Loucy (cell line): ENCODE measurements around the gene KIAA0232.

ENCODE experiments used
- H2AFZ ChIP-seq: fragments of 200-600 bp; sonication (generic); 2 replicates; pipeline ENCODE4 v1.6.0; 2016; ENCODE audit warnings: antibody characterized with exemption, mild to moderate bottlenecking, low read length, moderate library complexity
- H3F3A ChIP-seq: fragments of 200-600 bp; 2 replicates; pipeline ENCODE4 v1.6.0; 2016; ENCODE audit warnings: antibody characterized with exemption, low read depth, mild to moderate bottlenecking
- H3K27me3 ChIP-seq: fragments of 200-600 bp; sonication (generic); 2 replicates; pipeline ENCODE4 v1.6.1; 2014; ENCODE audit warnings: low read length, mild to moderate bottlenecking; ENCODE audit not compliant: insufficient read depth, poor library complexity, severe bottlenecking
- H3K36me3 ChIP-seq: fragments of 200-600 bp; sonication (generic); 2 replicates; pipeline ENCODE4 v1.6.1; 2016; ENCODE audit warnings: low read length; ENCODE audit not compliant: insufficient read depth
- H3K4me1 ChIP-seq: fragments of 200-600 bp; sonication (generic); 2 replicates; pipeline ENCODE4 v1.5.1; 2014; ENCODE audit warnings: low read length, mild to moderate bottlenecking; ENCODE audit not compliant: insufficient read depth, poor library complexity, severe bottlenecking
- H3K4me2 ChIP-seq: fragments of 200-600 bp; sonication (generic); 2 replicates; pipeline ENCODE4 v1.6.0; 2014; ENCODE audit warnings: antibody characterized with exemption, low read length, low read depth, mild to moderate bottlenecking; ENCODE audit not compliant: poor library complexity, severe bottlenecking
- H3K4me3 ChIP-seq: fragments of 200-600 bp; sonication (generic); 2 replicates; pipeline ENCODE4 v1.5.1; 2014; ENCODE audit warnings: low read length, mild to moderate bottlenecking, mixed read lengths; ENCODE audit not compliant: poor library complexity, severe bottlenecking
- H3K79me2 ChIP-seq: fragments of 200-600 bp; sonication (generic); 2 replicates; pipeline ENCODE4 v1.6.1; 2014; ENCODE audit warnings: low read length; ENCODE audit not compliant: insufficient read depth
- H3K9ac ChIP-seq: fragments of 200-600 bp; sonication (generic); 2 replicates; pipeline ENCODE4 v1.6.0; 2014; ENCODE audit warnings: mild to moderate bottlenecking, low read depth, low read length, moderate library complexity; ENCODE audit not compliant: poor library complexity, severe bottlenecking
- H3K9me2 ChIP-seq: fragments of 200-600 bp; sonication (generic); replicated peaks from 2 replicates; pipeline ENCODE4 v1.6.1; 2016; ENCODE audit warnings: low read depth, low read length, mixed read lengths
- H3K9me3 ChIP-seq: fragments of 200-600 bp; sonication (generic); 2 replicates; pipeline ENCODE4 v1.6.1; 2014; ENCODE audit warnings: mild to moderate bottlenecking, antibody characterized with exemption, low read length, low read depth; ENCODE audit not compliant: insufficient read depth
- H4K20me1 ChIP-seq: fragments of 200-600 bp; sonication (generic); 2 replicates; pipeline ENCODE4 v1.6.0; 2014; ENCODE audit warnings: antibody characterized with exemption, low read length, mild to moderate bottlenecking; ENCODE audit not compliant: insufficient read depth, poor library complexity, severe bottlenecking
- CTCF ChIP-seq: fragments of 200-600 bp; sonication (generic); conservative IDR thresholded peaks from 2 replicates; pipeline ENCODE4 v1.5.1; 2014; ENCODE audit warnings: mild to moderate bottlenecking, antibody characterized with exemption, low read length
- EZH2phosphoT487 ChIP-seq: fragments of 200-600 bp; IDR thresholded peaks from 2 replicates; pipeline ENCODE4 v1.6.1; 2018; ENCODE audit warnings: antibody characterized with exemption, mild to moderate bottlenecking, moderate library complexity, borderline replicate concordance

KIAA0232 gene

DNA sequence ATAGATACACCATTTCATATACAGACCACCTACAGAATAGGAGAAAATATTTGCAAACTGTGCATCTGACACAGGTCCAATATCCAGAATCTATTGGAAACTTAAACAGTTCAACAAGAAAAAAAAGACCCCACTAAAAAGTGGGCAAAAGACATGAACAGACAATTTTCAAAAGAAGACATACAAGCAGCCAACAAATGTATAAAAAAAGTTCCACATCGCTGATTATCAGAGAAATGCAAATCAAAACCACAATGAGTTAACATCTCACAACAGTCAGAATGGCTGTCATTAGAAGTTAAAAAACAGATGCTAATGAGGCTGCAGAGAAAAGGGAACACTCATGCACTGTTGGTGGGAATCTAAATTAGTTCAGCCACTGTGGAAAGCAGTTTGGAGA, 36.8 kb downstream of the KIAA0232 start:
- peaks cover 65% of the 10 kb centered on the region for H3K79me2 ChIP-seq

DNA sequence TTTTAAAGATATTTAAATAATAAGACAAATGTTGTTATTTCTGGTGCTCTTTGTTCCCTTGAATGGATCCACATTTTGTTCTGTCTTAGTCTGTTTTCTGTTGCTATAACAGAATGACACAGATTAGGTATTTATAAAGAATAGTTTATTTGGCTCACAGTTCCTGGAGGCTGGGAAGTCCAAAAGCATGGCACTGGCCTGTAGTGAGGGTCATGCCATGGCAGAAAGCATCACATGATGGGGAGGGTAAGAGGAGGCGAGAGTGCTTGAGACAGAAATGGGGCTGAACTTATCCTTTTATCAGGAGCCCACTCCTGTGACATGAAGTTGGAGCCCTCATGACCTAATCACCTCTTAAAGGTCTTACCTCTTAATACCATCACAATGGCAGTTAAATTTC, 38.2 kb downstream of the KIAA0232 start:
- H3K9me3 ChIP-seq = peaks cover 24% of the 10 kb centered on the region; the same call in 1 of the 2 replicates
- no peak overlapping the region for H3K4me3 ChIP-seq
- no peaks in the 10 kb centered on the region for H3K9me2 ChIP-seq
- no peak overlapping the region for H3K9ac ChIP-seq
- no peak overlapping the region for H3K4me2 ChIP-seq
- H3F3A ChIP-seq = no peaks in the 10 kb centered on the region; the same call in 1 of the 2 replicates
- peaks cover 22% of the 10 kb centered on the region; the same call in 1 of the 2 replicates for H3K36me3 ChIP-seq
- no peak for TF ChIP-seq EZH2phosphoT487
- no peak for TF ChIP-seq CTCF
- H2AFZ ChIP-seq = no peak overlapping the region
- peaks cover 13% of the 10 kb centered on the region for H4K20me1 ChIP-seq
- H3K79me2 ChIP-seq = peaks cover 55% of the 10 kb centered on the region
- no peaks in the 10 kb centered on the region for H3K27me3 ChIP-seq
- H3K4me1 ChIP-seq = peaks cover 9% of the 10 kb centered on the region

More for the DNA sequence above, 36.8 kb downstream of the KIAA0232 start:
- Histone ChIP-seq H3K9me2 (no peaks in the 10 kb centered on the region), H3K4me3 (no peak overlapping the region), H3K4me2 (no peak overlapping the region), H4K20me1 (peaks cover 8% of the 10 kb centered on the region), H3K9me3 (peaks cover 24% of the 10 kb centered on the region; the same call in 1 of the 2 replicates), H2AFZ (no peak overlapping the region), H3K27me3 (no peaks in the 10 kb centered on the region), H3K36me3 (peaks cover 10% of the 10 kb centered on the region; the same call in 1 of the 2 replicates), H3K4me1 (no peaks in the 10 kb centered on the region), H3F3A (no peaks in the 10 kb centered on the region; the same call in 1 of the 2 replicates), H3K9ac (no peak overlapping the region)
- no peak for TF ChIP-seq CTCF
- TF ChIP-seq EZH2phosphoT487 = no peak

DNA sequence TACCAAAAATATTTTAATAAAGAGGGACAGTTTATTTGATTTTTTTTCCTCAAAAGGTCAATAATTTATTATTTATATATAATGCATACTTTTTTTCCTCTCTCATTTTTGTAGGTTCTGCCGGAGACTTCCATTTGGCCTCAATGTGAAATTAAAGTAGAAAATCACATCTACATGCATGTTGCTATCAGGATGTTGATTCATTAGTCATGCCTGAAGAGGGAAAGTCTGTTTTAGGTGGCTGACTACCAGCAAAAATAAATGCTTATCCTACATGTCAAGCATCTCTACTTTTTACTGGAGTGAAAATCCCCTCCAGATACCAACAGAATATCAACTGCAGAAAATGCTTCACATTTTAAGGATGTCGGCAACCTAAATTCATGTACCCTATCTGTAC, 41.5 kb downstream of the KIAA0232 start:
- no peaks in the 10 kb centered on the region for H3K27me3 ChIP-seq
- no peak for TF ChIP-seq EZH2phosphoT487
- TF ChIP-seq CTCF = no peak
- peaks cover 15% of the 10 kb centered on the region for H4K20me1 ChIP-seq
- no peak overlapping the region for H2AFZ ChIP-seq
- peaks cover 17% of the 10 kb centered on the region; the same call in 1 of the 2 replicates for H3K9me3 ChIP-seq
- H3K4me1 ChIP-seq = peaks cover 14% of the 10 kb centered on the region
- peaks cover 38% of the 10 kb centered on the region; the same call in 1 of the 2 replicates for H3K36me3 ChIP-seq
- no peaks in the 10 kb centered on the region for H3F3A ChIP-seq
- no peak overlapping the region for H3K9ac ChIP-seq
- H3K9me2 ChIP-seq = no peaks in the 10 kb centered on the region
- H3K79me2 ChIP-seq = peaks cover 47% of the 10 kb centered on the region
- H3K4me3 ChIP-seq = no peak overlapping the region
- H3K4me2 ChIP-seq = no peak overlapping the region
